HG02981 (cell line): ENCODE data around the gene P3H3.

Source experiments
- ATAC-seq: cut with Tn5 transposase; IDR thresholded peaks from one replicate; pipeline ENCODE4 v1.9.1; 2021; ENCODE audit warnings: mild to moderate bottlenecking, moderate library complexity; ENCODE audit not compliant: unreplicated experiment

P3H3 gene

GRCh38 chr12:6840761-6841515 is 12.7 kb downstream of the P3H3 start, which contains the start of gene GNB3:
Gene GNB3, plus strand, starts transcription at chr12:6840925. Its CDS starts 363 bp downstream, at chr12:6841288.
- ATAC-seq = no peak

- ATAC-seq = no peak
Measured at GRCh38 chr12:6842075-6842474, 13.9 kb downstream of the P3H3 start.

- no peak for ATAC-seq
Measured at GRCh38 chr12:6843118-6843902, 15.1 kb downstream of the P3H3 start.

GRCh38 chr12:6845395-6845794 is 17.2 kb downstream of the P3H3 start:
- ATAC-seq = no peak

GRCh38 chr12:6846316-6846869 is 18.2 kb downstream of the P3H3 start:
- no peak for ATAC-seq

GRCh38 chr12:6847676-6848075 is 19.5 kb downstream of the P3H3 start:
- no peak for ATAC-seq

- no peak for ATAC-seq
Measured at GRCh38 chr12:6849427-6849826, 21.2 kb downstream of the P3H3 start.

GRCh38 chr12:6849976-6850560 is 21.9 kb downstream of the P3H3 start:
- no peak for ATAC-seq

- no peak for ATAC-seq
Measured at GRCh38 chr12:6850796-6851152, 22.6 kb downstream of the P3H3 start.

- peak; percentile 53 for ATAC-seq
Measured at GRCh38 chr12:6851153-6851920, 23.1 kb downstream of the P3H3 start, which contains the start of gene CDCA3. Gene CDCA3, minus strand, starts transcription at chr12:6851286. Its CDS starts 334 bp downstream, at chr12:6850952.

GRCh38 chr12:6851921-6852650 is 23.9 kb downstream of the P3H3 start, which contains the start of gene USP5:
Gene USP5, plus strand, starts transcription at chr12:6852150. Its CDS starts 30 bp downstream, at chr12:6852180.
- peak; percentile 69 for ATAC-seq

GRCh38 chr12:6852651-6853354 is 24.6 kb downstream of the P3H3 start:
- ATAC-seq = no peak

- no peak for ATAC-seq
Measured at GRCh38 chr12:6853626-6854025, 25.4 kb downstream of the P3H3 start.

GRCh38 chr12:6854036-6854435 is 25.8 kb downstream of the P3H3 start:
- ATAC-seq = no peak

- no peak for ATAC-seq
Measured at GRCh38 chr12:6855322-6855721, 27.1 kb downstream of the P3H3 start.

GRCh38 chr12:6858799-6859198 is 30.6 kb downstream of the P3H3 start:
- no peak for ATAC-seq

GRCh38 chr12:6860116-6860515 is 31.9 kb downstream of the P3H3 start:
- no peak for ATAC-seq

GRCh38 chr12:6860942-6861341 is 32.7 kb downstream of the P3H3 start:
- no peak for ATAC-seq

- ATAC-seq = no peak
Measured at GRCh38 chr12:6861391-6861790, 33.2 kb downstream of the P3H3 start.
